ENCODE measurements around the gene EID2.

DNA sequence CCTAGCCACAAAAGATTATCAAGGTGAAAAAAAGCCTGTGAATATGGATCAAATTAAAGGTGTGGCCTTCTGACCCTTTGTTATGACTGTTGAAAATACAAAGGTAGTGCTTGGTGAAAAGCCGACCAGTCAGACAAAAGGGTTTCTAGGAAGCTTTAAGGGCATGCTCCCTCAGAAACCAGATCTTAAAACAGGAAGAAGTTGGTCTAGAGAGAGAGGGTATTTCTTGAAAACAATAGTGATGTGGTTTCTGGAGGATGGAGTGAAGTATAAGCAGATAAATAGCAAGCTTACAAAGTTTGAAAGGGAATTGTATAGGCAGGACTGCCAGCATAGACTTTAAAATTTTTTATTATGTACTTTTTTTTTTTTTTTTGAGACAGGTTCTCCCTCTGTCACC lies 5.0 kb upstream of the EID2 start:
- TF ChIP-seq, protein P1, sequence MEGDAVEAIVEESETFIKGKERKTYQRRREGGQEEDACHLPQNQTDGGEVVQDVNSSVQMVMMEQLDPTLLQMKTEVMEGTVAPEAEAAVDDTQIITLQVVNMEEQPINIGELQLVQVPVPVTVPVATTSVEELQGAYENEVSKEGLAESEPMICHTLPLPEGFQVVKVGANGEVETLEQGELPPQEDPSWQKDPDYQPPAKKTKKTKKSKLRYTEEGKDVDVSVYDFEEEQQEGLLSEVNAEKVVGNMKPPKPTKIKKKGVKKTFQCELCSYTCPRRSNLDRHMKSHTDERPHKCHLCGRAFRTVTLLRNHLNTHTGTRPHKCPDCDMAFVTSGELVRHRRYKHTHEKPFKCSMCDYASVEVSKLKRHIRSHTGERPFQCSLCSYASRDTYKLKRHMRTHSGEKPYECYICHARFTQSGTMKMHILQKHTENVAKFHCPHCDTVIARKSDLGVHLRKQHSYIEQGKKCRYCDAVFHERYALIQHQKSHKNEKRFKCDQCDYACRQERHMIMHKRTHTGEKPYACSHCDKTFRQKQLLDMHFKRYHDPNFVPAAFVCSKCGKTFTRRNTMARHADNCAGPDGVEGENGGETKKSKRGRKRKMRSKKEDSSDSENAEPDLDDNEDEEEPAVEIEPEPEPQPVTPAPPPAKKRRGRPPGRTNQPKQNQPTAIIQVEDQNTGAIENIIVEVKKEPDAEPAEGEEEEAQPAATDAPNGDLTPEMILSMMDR (conservative IDR thresholded peaks at IDR 0.05; ENCODE audit: low read depth, low read length) = no peak
- TF ChIP-seq EZH2 (IDR thresholded peaks at IDR 0.05; ENCODE audit: borderline replicate concordance, low read depth, low read length, poor library complexity, severe bottlenecking) = no peak

All from A673 (cell line).